ENCODE data around the gene DSCAM.

DSCAM gene

GRCh38 chr21:40056031-40056430, 790.9 kb downstream of the DSCAM start:
- no peaks in the 10 kb centered on the region for H3K36me3 ChIP-seq (ENCODE audit: low read length)
- H3K4me2 ChIP-seq (ENCODE audit: low read depth, low read length, poor library complexity, severe bottlenecking) = no peak overlapping the region
- H3K9ac ChIP-seq (ENCODE audit: low read length) = no peak overlapping the region
- no peaks in the 10 kb centered on the region for H4K20me1 ChIP-seq (ENCODE audit: low read depth, low read length)
- no peak overlapping the region for H3K4me3 ChIP-seq (ENCODE audit: insufficient read depth, low read length, poor library complexity, severe bottlenecking)
- H3K27ac ChIP-seq (ENCODE audit: low read depth, low read length) = no peak overlapping the region
- H3K79me2 ChIP-seq (ENCODE audit: insufficient read depth, low read length) = no peaks in the 10 kb centered on the region
- no peaks in the 10 kb centered on the region for H3K27me3 ChIP-seq (ENCODE audit: low read length)
- no peak for TF ChIP-seq EZH2phosphoT487 (conservative IDR thresholded peaks at IDR 0.05; ENCODE audit: low read length)
- no peak for TF ChIP-seq CTCF (IDR thresholded peaks at IDR 0.05; ENCODE audit: insufficient read depth, low read length, poor library complexity, severe bottlenecking)
- H3K9me2 ChIP-seq (replicated peaks; ENCODE audit: insufficient read depth, low read length) = no peaks in the 10 kb centered on the region
- H2AFZ ChIP-seq (ENCODE audit: low read depth, low read length, severe bottlenecking) = no peak overlapping the region
- H3F3A ChIP-seq (ENCODE audit: insufficient read depth) = no peaks in the 10 kb centered on the region
- no peaks in the 10 kb centered on the region for H3K9me3 ChIP-seq (ENCODE audit: insufficient read depth, low read length)

GRCh38 chr21:40054403-40054802, 792.6 kb downstream of the DSCAM start:
- H3K4me3 ChIP-seq (ENCODE audit: insufficient read depth, low read length, poor library complexity, severe bottlenecking) = no peak overlapping the region
- no peaks in the 10 kb centered on the region for H3K36me3 ChIP-seq (ENCODE audit: low read length)
- H3K9me2 ChIP-seq (replicated peaks; ENCODE audit: insufficient read depth, low read length) = no peaks in the 10 kb centered on the region
- H3K79me2 ChIP-seq (ENCODE audit: insufficient read depth, low read length) = no peaks in the 10 kb centered on the region
- no peak overlapping the region for H3K9ac ChIP-seq (ENCODE audit: low read length)
- no peak overlapping the region for H3K27ac ChIP-seq (ENCODE audit: low read depth, low read length)
- no peak overlapping the region for H2AFZ ChIP-seq (ENCODE audit: low read depth, low read length, severe bottlenecking)
- no peaks in the 10 kb centered on the region for H3K9me3 ChIP-seq (ENCODE audit: insufficient read depth, low read length)
- no peaks in the 10 kb centered on the region for H4K20me1 ChIP-seq (ENCODE audit: low read depth, low read length)
- H3F3A ChIP-seq (ENCODE audit: insufficient read depth) = no peaks in the 10 kb centered on the region
- TF ChIP-seq EZH2phosphoT487 (conservative IDR thresholded peaks at IDR 0.05; ENCODE audit: low read length) = no peak
- no peak for TF ChIP-seq CTCF (IDR thresholded peaks at IDR 0.05; ENCODE audit: insufficient read depth, low read length, poor library complexity, severe bottlenecking)
- no peaks in the 10 kb centered on the region for H3K27me3 ChIP-seq (ENCODE audit: low read length)
- H3K4me2 ChIP-seq (ENCODE audit: low read depth, low read length, poor library complexity, severe bottlenecking) = no peak overlapping the region

DNA sequence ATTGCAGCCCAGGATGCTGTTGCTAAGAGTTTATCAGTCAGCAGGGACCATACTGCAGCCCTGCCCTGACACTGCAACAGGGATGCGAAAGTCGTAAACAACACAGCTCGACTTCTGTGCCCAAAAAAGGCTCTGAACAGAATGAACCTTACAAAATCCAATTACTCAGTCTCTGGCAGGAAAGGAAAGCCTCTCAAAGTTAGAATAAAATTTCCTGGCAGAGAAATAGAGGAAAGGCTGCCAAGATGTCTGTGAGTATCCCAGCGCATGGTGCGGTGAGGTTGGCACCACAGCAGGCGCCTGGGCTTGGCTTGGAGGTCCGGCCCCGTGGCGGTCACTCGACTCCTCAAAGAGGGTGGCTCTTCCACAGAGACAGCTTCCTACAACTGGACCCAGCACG, 794.0 kb downstream of the DSCAM start:
- Histone ChIP-seq H3K9me2 (replicated peaks; ENCODE audit: insufficient read depth, low read length) (no peaks in the 10 kb centered on the region), H3K9me3 (ENCODE audit: insufficient read depth, low read length) (no peaks in the 10 kb centered on the region), H3K79me2 (ENCODE audit: insufficient read depth, low read length) (no peaks in the 10 kb centered on the region), H3K9ac (ENCODE audit: low read length) (no peak overlapping the region), H3K36me3 (ENCODE audit: low read length) (no peaks in the 10 kb centered on the region), H3F3A (ENCODE audit: insufficient read depth) (no peaks in the 10 kb centered on the region), H3K4me3 (ENCODE audit: insufficient read depth, low read length, poor library complexity, severe bottlenecking) (no peak overlapping the region), H3K27me3 (ENCODE audit: low read length) (no peaks in the 10 kb centered on the region; the same call in 1 of the 2 replicates), H2AFZ (ENCODE audit: low read depth, low read length, severe bottlenecking) (no peak overlapping the region), H3K27ac (ENCODE audit: low read depth, low read length) (no peak overlapping the region), H4K20me1 (ENCODE audit: low read depth, low read length) (no peaks in the 10 kb centered on the region), H3K4me2 (ENCODE audit: low read depth, low read length, poor library complexity, severe bottlenecking) (no peak overlapping the region)
- TF ChIP-seq EZH2phosphoT487 (conservative IDR thresholded peaks at IDR 0.05; ENCODE audit: low read length) (no peak), CTCF (IDR thresholded peaks at IDR 0.05; ENCODE audit: insufficient read depth, low read length, poor library complexity, severe bottlenecking) (no peak)

All from SU-DHL-6 (cell line).